Measurements from ENCODE around the gene NRP2.
A peak's percentile ranks its signal among the peaks of the same experiment; 100 is the strongest.

Gene NRP2, protein sequence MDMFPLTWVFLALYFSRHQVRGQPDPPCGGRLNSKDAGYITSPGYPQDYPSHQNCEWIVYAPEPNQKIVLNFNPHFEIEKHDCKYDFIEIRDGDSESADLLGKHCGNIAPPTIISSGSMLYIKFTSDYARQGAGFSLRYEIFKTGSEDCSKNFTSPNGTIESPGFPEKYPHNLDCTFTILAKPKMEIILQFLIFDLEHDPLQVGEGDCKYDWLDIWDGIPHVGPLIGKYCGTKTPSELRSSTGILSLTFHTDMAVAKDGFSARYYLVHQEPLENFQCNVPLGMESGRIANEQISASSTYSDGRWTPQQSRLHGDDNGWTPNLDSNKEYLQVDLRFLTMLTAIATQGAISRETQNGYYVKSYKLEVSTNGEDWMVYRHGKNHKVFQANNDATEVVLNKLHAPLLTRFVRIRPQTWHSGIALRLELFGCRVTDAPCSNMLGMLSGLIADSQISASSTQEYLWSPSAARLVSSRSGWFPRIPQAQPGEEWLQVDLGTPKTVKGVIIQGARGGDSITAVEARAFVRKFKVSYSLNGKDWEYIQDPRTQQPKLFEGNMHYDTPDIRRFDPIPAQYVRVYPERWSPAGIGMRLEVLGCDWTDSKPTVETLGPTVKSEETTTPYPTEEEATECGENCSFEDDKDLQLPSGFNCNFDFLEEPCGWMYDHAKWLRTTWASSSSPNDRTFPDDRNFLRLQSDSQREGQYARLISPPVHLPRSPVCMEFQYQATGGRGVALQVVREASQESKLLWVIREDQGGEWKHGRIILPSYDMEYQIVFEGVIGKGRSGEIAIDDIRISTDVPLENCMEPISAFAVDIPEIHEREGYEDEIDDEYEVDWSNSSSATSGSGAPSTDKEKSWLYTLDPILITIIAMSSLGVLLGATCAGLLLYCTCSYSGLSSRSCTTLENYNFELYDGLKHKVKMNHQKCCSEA

DNA sequence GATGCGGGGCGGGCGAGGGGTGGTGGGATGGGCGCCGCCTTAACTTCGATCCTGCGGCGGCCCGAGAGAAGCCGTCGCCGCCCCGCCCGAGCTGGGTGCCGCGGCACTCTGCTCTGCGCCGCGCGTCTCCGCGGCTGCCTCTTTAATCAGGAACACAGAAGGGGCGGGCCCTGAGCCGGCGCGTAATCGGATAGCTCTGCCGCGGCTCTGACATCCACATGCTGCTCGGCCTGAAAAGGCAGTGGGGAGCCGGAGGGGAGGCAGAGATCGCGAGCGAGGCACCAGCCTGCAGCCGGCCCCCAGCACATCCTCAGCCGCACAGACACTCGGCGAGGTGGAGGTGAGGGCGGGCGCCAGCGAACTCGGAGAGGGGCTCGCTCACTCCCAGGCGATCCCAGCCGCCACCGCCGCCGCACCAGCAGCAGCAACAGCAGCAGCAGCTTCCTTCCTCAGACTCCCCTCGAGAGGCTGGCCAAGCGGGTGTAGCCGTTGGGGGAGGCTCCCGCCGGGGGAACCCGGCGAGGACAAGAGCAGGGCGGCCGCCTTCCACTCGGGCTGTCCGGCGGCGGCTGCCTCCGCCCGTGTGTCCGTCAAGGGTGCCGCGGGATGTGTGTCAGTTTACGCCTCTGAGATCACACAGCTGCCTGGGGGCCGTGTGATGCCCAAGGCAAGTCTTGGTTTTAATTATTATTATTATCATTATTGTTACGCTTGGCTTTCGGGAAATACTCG lies at the start of gene NRP2:
NRP2 (plus strand) TSS at position 263 of the 732 bp plus-strand sequence. CDS start 790 bp downstream, outside the sequence.
- peak within 1 kb of the TSS; percentile 83 for H3K4me3 Mint-ChIP-seq
- H3K36me3 Mint-ChIP-seq, result no peaks in the 10 kb centered on the region
- DNase-seq, result peak; percentile 83
- peaks cover 81% of the 10 kb centered on the region for H3K27me3 Mint-ChIP-seq
- no peak within 1 kb of the TSS for H3K27ac Mint-ChIP-seq
- H3K9me3 Mint-ChIP-seq, result no peaks in the 10 kb centered on the region
- H3K4me1 Mint-ChIP-seq, result peaks cover 63% of the 10 kb centered on the region
- CTCF ChIA-PET, result interaction anchor here (0.6 to 1.8 kb wide), 6 partner anchors 60 to 1354 kb away, joined by 3 to 4 read pairs (median 3); no protein-coding TSS in a partner anchor

- Mint-ChIP-seq H3K36me3 (no peaks in the 10 kb centered on the region), H3K4me1 (peaks cover 22% of the 10 kb centered on the region), H3K9me3 (no peaks in the 10 kb centered on the region), H3K27me3 (peaks cover 5% of the 10 kb centered on the region), H3K4me3 (no peak overlapping the region), H3K27ac (no peak overlapping the region)
- no peak for DNase-seq
- CTCF ChIA-PET, result no interaction called here
Observed at GRCh38 chr2:205633994-205634393, 48.3 kb upstream of the NRP2 start.

DNA sequence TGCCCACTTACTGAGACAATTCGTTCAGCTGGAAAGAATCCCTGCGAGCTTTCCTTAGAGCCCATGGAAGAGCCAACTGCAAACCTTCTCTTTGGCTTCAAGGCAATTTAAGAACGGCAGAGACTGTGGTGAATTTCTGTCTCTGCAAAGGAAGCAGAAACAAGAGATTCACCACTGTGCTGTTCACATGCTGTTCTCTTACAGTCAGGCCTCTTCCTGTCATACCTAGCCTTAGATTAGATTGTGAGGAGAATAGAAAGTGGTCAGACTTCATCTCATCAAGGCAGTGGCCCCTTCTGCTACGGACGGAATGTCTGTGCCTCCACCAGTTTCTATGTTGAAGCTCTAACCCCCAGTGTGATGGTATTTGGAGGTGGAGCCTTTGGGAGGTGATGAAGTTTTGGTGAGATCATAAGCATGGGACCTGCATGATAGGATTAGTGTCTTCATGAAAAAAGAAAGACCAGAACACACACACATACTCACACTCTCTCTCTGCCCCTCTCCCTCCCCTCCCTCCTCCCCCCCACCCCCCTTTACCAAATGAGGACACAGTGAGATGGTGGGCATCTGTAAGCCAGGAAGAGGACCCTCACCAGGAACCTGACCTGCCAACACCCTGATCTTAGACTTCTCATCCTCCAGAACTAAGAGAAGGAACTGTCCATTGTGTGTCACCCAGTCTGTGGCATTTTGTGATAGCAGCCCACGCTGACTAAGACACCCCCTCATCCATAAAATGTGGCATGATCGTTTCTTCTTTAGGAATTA lies 45.6 kb upstream of the NRP2 start:
- Mint-ChIP-seq H3K4me1 (peaks cover 27% of the 10 kb centered on the region), H3K27ac (no peak overlapping the region), H3K4me3 (no peak overlapping the region), H3K36me3 (no peaks in the 10 kb centered on the region), H3K27me3 (peaks cover 5% of the 10 kb centered on the region), H3K9me3 (peaks cover 2% of the 10 kb centered on the region)
- DNase-seq, result no peak
- CTCF ChIA-PET, result interaction anchor here (0.6 kb wide), 1 partner anchor 25 kb away, joined by 3 read pairs; no protein-coding TSS in a partner anchor

GRCh38 chr2:205637320-205637602 lies 45.0 kb upstream of the NRP2 start:
- peaks cover 2% of the 10 kb centered on the region for H3K9me3 Mint-ChIP-seq
- H3K36me3 Mint-ChIP-seq, result no peaks in the 10 kb centered on the region
- DNase-seq, result no peak
- no peak overlapping the region for H3K4me3 Mint-ChIP-seq
- H3K27ac Mint-ChIP-seq, result no peak overlapping the region
- H3K27me3 Mint-ChIP-seq, result peaks cover 8% of the 10 kb centered on the region
- CTCF ChIA-PET, result no interaction called here
- H3K4me1 Mint-ChIP-seq, result peaks cover 27% of the 10 kb centered on the region

GRCh38 chr2:205637779-205638503 lies 44.4 kb upstream of the NRP2 start:
- Mint-ChIP-seq H3K4me1 (peaks cover 27% of the 10 kb centered on the region), H3K4me3 (no peak overlapping the region), H3K9me3 (peaks cover 2% of the 10 kb centered on the region), H3K36me3 (no peaks in the 10 kb centered on the region), H3K27me3 (peaks cover 9% of the 10 kb centered on the region), H3K27ac (peak overlapping the region; percentile 21)
- CTCF ChIA-PET, result no interaction called here
- no peak for DNase-seq

DNA sequence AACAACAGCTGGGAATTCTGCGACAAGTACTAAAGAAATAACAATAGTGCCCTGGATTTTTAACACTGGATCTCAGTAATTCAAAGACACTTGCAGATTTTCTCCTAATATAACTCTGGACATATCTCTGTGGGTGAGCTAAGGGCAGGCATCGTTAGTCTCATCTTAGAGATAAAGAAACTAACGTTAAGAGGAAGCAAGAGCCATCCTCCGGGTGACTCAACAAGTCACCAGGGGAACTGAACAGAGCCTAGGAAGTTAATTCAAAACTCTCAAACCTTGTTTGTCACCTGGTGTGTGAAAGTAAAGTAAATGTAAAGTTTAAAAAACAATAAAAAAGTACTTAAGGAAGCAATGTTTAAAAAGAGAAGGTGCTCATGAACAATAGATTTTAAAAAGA lies 41.6 kb upstream of the NRP2 start:
- Mint-ChIP-seq H3K9me3 (peaks cover 2% of the 10 kb centered on the region), H3K27ac (no peak overlapping the region), H3K4me1 (peaks cover 27% of the 10 kb centered on the region), H3K36me3 (no peaks in the 10 kb centered on the region), H3K27me3 (peaks cover 17% of the 10 kb centered on the region), H3K4me3 (no peak overlapping the region)
- CTCF ChIA-PET, result no interaction called here
- DNase-seq, result no peak

GRCh38 chr2:205642599-205643356 lies 39.5 kb upstream of the NRP2 start:
- CTCF ChIA-PET, result no interaction called here
- H3K9me3 Mint-ChIP-seq, result peaks cover 2% of the 10 kb centered on the region

DNA sequence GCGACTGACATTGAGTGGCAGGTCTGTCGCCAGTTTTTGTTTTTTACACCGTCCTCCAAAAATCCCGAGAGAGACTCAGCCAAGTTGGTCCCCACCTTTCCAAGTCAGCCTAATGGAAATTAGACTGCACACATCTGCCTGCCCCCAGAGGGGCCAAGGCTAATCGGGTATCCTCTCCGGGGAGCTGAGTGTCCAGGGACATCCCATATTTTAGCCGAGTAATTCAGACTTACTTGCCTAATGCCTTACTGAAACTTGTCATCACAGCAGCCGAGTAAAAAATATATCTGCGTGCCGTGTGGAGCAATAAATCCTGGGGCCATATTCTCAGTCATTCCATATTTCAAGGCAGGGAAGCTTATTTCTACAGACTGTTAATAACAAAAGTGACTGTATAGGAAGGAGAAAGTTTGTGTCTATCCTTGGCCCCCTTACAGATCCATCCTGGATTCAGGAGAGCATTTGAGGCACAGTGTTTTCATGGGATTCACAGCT lies 38.9 kb upstream of the NRP2 start:
- DNase-seq, result no peak
- CTCF ChIA-PET, result no interaction called here
- Mint-ChIP-seq H3K36me3 (no peaks in the 10 kb centered on the region), H3K9me3 (peaks cover 2% of the 10 kb centered on the region), H3K27me3 (peaks cover 17% of the 10 kb centered on the region), H3K4me3 (no peak overlapping the region), H3K27ac (no peak overlapping the region), H3K4me1 (peaks cover 7% of the 10 kb centered on the region)

More at GRCh38 chr2:205642599-205643356, 39.5 kb upstream of the NRP2 start:
- Mint-ChIP-seq H3K36me3 (no peaks in the 10 kb centered on the region), H3K27me3 (peaks cover 17% of the 10 kb centered on the region), H3K4me1 (peaks cover 12% of the 10 kb centered on the region), H3K4me3 (no peak overlapping the region), H3K27ac (peak overlapping the region; percentile 28)
- no peak for DNase-seq

DNA sequence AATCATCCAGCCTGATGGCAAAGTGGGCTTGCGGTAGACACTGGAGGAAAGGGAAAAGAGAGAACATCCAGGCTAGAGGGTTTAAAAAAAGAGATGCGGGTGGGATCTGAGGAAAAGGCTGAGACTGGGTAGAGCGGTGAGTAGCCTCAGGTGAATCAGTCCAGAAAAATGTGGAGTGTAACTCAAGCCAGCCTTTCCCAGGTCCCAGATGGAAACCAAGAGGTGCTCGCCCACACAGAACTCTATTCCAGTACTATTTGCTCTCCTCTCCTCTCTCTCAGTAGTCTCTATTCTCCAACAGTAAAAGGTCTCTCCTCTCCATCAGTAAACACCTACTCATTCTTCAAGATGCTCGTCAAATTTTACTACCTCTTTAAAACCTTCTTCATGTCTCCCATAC lies 38.3 kb upstream of the NRP2 start:
- peaks cover 2% of the 10 kb centered on the region for H3K9me3 Mint-ChIP-seq
- no peak overlapping the region for H3K4me3 Mint-ChIP-seq
- no peak for DNase-seq
- peaks cover 17% of the 10 kb centered on the region for H3K27me3 Mint-ChIP-seq
- no peak overlapping the region for H3K27ac Mint-ChIP-seq
- peaks cover 5% of the 10 kb centered on the region for H3K4me1 Mint-ChIP-seq
- no peaks in the 10 kb centered on the region for H3K36me3 Mint-ChIP-seq
- CTCF ChIA-PET, result no interaction called here

DNA sequence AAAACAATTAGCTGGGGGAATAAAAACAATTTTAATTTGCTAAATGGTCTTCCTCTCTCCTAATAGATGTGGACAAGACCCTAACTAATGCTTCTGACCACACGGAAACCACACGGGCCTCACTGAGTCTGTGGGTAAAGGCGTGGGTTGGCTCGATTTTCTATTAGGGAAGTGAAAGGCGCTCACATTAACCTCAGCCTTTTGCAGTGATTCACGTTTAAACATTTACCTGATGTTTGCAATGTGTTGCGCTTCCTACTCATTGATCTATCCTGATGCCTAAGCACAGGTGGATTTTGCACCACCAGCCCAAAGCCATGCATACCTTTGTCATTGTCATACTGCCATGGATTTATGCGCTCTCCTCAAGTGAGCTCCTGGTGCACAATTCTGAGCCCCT lies 35.6 kb upstream of the NRP2 start:
- peaks cover 17% of the 10 kb centered on the region for H3K27me3 Mint-ChIP-seq
- no peaks in the 10 kb centered on the region for H3K4me1 Mint-ChIP-seq
- H3K9me3 Mint-ChIP-seq, result no peaks in the 10 kb centered on the region
- H3K27ac Mint-ChIP-seq, result no peak overlapping the region
- no peak overlapping the region for H3K4me3 Mint-ChIP-seq
- no peak for DNase-seq
- CTCF ChIA-PET, result no interaction called here
- no peaks in the 10 kb centered on the region for H3K36me3 Mint-ChIP-seq

- Mint-ChIP-seq H3K27ac (no peak overlapping the region), H3K4me3 (no peak overlapping the region), H3K9me3 (no peaks in the 10 kb centered on the region), H3K36me3 (no peaks in the 10 kb centered on the region), H3K4me1 (no peaks in the 10 kb centered on the region), H3K27me3 (no peaks in the 10 kb centered on the region)
- CTCF ChIA-PET, result interaction anchor here (1.3 kb wide), 1 partner anchor 779 kb away, joined by 4 read pairs; no protein-coding TSS in a partner anchor
- DNase-seq, result no peak
Observed at GRCh38 chr2:205650450-205650849, 31.9 kb upstream of the NRP2 start.

DNA sequence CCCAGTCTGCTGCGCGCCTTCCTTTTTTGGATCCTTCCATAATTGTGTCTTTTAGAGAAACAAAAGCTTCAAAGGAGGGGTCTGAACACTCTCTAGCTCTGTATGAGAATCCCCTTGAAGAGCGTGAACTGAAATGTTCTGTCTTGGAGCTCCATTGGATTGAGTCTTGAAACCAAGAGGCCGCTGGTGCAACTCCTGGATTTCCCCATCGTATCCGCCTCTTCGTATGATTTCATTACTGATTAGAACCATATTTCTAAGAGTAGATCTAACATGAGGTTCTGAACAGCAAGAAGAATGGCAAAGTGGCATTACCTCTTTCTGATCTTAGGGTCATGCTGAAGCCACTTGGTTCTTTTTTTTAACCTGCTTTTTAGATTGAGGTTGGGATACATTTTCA lies 31.4 kb upstream of the NRP2 start:
- Mint-ChIP-seq H3K9me3 (no peaks in the 10 kb centered on the region), H3K4me3 (no peak overlapping the region), H3K27me3 (no peaks in the 10 kb centered on the region), H3K27ac (no peak overlapping the region), H3K4me1 (no peaks in the 10 kb centered on the region), H3K36me3 (no peaks in the 10 kb centered on the region)
- DNase-seq, result no peak
- CTCF ChIA-PET, result interaction anchor here (1.3 kb wide), 1 partner anchor 779 kb away, joined by 4 read pairs; no protein-coding TSS in a partner anchor

All from activated naive CD4-positive, alpha-beta T cell treated with anti-CD3 and anti-CD28 coated beads, Interleukin-2, amount 10 ng/mL, durations not matched to agents 7 days and 5 days (primary cell).